Measurements from ENCODE around the gene NDUFS6.

Gene NDUFS6

DNA sequence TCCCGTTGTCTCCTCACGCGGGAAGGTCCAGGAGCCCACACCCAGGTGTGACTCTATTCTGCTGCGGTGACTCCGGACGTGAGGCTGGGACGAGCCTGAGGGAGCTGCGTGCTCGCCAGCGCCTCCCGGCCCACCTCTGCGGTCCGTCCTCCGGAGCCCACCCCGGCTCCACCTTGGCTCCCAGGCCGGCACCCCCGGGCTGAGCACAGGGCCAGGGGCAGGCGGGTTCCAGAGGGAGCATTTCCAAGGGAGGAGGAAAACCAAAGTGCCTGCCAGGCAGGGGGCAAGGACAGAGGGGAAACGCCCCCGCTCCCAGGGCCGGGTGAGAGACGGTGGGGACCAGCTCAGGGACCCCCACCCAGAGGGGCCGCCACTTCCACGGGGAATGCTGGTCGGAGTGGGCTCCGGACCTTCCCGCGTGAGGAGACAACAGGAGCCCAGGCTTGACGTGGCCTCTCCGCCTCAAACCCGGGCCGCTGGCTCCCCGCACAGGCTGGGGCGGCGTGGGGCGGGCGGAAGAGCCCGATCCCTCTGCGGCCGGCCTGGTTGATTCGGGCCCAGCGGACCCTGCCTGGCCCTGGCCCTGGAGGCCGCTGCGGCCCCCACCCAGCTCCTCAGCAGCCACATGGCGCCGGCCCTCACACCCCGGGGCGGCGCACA lies 55.5 kb downstream of the NDUFS6 start:
- DNase-seq, result no peak

GRCh38 chr5:1857256-1857600 lies 56.0 kb downstream of the NDUFS6 start:
- DNase-seq, result no peak

DNA sequence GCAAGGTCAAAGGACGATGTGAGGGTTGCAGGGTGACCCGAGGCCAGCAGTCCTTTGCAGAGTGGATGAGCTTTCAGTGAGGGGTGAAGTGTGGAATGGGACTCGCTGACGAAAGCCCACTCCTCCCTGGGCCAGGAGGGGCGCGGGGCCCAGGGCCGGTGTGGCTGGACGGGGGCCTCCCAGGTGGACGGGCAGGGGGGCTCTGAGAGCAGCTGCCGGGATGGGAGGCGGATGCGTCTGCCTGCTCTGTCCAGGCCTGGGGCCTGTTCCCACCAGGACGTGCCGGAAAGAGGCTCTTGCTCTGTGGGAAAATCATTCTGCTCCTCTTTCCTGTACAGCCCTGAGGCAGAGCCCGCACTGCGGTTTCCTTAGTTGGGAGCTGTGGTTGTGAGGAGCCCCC lies 57.2 kb downstream of the NDUFS6 start:
- no peak for DNase-seq

GRCh38 chr5:1859099-1859498 lies 57.9 kb downstream of the NDUFS6 start:
- DNase-seq, result no peak

GRCh38 chr5:1860021-1860610 lies 58.9 kb downstream of the NDUFS6 start:
- no peak for DNase-seq

DNA sequence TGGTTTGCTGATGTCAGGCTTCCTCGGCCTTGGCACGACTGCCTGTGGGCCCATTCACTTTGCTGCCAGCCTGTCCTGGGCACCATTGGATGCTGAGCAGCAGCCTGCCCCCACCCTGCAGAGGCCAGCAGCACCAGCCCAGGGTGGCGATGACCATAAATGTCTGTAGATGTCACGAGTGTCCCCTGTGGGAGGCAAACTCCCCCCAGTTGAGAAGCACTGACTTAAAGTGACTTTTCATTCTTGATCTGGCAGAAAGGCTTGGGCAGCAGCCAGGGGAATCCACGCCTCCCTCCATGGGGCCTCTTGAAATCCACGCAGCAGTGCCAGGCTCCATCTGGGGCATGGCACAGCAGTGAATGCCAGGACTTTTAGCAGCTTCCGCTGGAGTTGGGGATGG lies 59.7 kb downstream of the NDUFS6 start:
- DNase-seq, result no peak

DNA sequence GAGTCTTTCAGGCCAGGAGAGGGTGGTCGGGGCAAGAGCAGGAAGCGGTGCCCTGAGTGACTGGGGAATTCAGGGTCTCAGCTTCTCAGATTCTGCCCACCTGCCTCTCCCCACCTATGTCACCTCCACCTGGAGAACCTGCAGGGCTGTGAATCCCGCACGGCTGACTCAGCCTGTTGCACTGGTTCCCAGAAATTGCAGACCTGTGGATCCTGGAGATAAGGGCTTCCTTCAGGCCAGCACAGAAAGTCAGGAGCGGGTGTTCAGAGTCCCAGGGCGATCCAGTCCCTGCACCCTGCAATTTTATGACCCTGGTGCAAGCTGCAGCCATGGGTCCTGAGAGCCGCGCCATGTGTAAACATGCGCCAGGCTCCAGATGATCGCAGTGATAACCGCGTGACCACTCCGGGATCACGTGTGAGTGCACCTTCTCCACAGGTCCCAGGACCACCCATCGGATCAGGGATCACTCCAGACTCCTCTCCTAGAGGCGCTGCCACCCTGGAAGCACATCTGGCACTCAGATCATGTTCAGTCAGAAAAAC lies 63.8 kb downstream of the NDUFS6 start:
- DNase-seq, result no peak

- DNase-seq, result no peak
Observed at GRCh38 chr5:1865486-1865885, 64.3 kb downstream of the NDUFS6 start.

All from activated naive CD4-positive, alpha-beta T cell treated with Interleukin-2 at 50 U/mL for 16 hours (primary cell).